OCI-M2 (cell line): Measurements from ENCODE around the gene PTPRJ.
"Not testable (repeated sequence)": the region's sequence is repeated elsewhere in the genome, so short reads cannot be mapped to it uniquely, and the experiment has no call there.

Experiments used
- DNase-seq: peaks from one replicate; lab custom pipeline; 2025; ENCODE audit not compliant: unreplicated experiment; lab: John Stamatoyannopoulos, UW

Gene PTPRJ

GRCh38 chr11:47980088-47980906 lies at the start of gene PTPRJ:
PTPRJ (plus strand) TSS chr11:47980559; CDS start chr11:47980913, 354 bp downstream.
- no peak for DNase-seq

GRCh38 chr11:47932544-47932943 lies 47.8 kb upstream of the PTPRJ start:
- no peak for DNase-seq

DNA sequence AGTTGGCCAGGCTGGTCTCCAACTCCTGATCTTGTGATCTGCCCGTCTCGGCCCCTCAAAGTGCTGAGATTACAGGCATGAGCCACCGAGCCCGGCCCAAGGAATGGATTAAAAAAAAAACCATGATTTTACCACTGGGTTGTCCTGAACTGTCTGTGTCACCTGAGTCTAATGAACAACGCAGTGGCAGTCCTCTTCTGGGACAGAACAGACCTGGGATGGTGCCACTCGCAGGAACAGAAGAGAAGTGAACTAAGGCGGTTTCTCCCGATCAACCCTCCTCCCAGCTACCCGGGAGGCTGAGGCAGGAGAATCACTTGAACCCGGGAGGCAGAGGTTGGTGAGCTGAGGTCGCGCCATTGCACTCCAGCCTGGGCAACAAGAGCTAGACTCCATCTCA lies 46.6 kb upstream of the PTPRJ start:
- DNase-seq, result not testable (repeated sequence)

- no peak for DNase-seq
Measured at GRCh38 chr11:47938791-47939560, 41.4 kb upstream of the PTPRJ start.

- DNase-seq, result no peak
Measured at GRCh38 chr11:47940904-47941649, 39.3 kb upstream of the PTPRJ start.

DNA sequence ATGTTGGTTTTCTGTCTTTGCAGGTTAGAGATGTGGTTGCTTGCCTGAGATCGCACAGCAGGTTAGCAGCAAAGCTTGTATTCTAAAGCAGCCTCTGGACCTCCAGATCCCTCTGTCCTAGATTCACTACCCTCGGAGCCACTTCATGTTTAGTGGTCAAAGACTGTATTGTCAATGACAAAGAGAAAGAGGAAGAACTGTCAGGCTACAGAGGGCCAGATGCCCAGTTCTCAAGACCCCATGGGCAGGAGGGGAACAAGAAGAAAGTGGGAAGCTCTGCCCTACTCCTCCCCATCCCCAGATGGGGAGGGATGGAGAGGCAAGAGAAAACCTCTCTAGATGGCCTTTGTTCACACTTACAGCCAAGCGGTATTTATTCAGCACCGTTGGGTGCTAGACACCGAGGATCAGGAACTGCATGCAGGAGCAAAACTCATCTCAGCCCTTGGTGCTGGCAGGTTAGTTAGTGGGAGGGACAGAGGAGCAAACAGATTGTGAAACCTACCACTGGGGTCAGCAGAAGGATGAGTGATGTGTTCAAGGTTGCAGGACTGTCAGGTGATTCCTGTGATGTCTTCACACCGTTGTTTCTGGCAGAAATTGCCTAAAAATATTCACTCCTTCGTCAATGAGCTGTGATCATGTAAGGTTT lies 38.3 kb upstream of the PTPRJ start:
- no peak for DNase-seq

DNA sequence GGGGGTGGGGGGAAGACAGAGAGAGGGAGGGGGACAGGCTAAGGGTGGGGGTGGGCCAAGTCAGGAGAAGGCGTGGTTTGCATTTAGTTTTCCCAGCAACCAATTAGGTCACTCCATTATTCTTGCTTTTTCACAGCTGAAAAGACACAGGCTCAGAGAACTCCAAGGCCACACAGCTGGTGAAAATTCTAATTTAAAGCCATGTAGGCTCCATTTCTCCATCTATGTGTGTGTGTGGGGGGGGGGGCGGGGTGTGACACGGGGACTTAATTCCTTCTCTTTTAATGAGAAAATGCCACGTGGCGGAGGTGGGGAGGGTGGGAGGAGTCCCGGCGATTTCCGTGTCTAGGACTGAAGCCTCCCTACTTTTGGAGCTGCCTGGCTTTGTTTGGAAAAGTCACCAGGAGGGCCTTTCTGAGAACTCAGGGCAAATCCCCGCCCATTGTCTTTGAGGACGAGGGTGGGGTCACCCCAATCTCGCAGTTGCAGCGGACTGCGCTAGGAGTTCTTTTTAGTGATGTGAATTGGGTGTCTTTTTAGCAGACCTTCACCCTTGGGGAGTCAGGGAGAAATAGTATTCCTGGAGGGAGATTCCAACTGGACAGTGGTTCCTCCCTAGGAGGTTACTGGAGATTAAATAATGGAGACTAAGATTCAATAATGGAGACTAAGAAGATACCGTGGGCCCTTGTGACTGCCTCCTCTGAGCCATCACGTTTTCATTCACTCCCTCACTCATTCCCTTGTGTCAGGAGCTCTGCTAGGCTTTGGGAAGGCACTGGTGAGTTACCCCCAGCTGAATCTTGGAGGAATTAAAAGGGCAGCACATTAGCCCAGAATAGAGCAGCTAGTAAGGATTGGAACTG lies 36.4 kb upstream of the PTPRJ start:
- DNase-seq, result no peak

- no peak for DNase-seq
Measured at GRCh38 chr11:47944632-47945031, 35.7 kb upstream of the PTPRJ start.

- no peak for DNase-seq
Measured at GRCh38 chr11:47946682-47947559, 33.4 kb upstream of the PTPRJ start.

- no peak for DNase-seq
Measured at GRCh38 chr11:47948137-47948536, 32.2 kb upstream of the PTPRJ start.

DNA sequence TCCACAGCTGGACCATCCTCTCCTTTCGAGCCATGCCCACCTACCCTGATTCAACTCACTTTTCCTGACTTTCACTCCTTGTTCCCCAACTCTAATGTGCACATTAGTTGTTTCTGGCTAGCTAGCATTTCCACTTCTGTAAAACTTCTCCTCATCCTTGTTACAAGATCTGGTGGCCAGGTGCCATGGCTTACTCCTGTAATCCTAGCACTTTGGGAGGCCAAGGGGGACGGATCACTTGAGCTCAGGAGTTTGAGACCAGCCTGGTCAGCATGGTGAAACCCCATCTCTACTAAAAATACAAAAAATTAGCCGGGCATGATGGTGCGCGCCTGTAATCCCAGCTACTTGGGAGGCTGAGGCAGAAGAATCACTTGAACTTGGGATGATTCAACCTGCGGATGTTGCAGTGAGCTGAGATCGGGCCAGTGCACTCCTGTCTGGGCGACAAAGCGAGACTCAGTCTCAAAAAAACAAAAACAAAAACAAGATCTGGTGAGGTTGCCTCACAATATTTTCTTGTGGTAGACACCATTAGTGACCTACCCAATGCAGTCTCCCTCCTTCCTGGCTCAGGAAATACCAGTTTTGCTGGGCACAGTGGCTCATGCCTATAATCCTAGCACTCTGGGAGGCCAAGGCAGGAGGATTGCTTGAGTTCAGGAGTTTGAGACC lies 31.2 kb upstream of the PTPRJ start:
- DNase-seq, result not testable (repeated sequence)

- DNase-seq, result no peak
Measured at GRCh38 chr11:47950396-47950795, 30.0 kb upstream of the PTPRJ start.

GRCh38 chr11:47951504-47951903 lies 28.9 kb upstream of the PTPRJ start:
- DNase-seq, result not testable (repeated sequence)

DNA sequence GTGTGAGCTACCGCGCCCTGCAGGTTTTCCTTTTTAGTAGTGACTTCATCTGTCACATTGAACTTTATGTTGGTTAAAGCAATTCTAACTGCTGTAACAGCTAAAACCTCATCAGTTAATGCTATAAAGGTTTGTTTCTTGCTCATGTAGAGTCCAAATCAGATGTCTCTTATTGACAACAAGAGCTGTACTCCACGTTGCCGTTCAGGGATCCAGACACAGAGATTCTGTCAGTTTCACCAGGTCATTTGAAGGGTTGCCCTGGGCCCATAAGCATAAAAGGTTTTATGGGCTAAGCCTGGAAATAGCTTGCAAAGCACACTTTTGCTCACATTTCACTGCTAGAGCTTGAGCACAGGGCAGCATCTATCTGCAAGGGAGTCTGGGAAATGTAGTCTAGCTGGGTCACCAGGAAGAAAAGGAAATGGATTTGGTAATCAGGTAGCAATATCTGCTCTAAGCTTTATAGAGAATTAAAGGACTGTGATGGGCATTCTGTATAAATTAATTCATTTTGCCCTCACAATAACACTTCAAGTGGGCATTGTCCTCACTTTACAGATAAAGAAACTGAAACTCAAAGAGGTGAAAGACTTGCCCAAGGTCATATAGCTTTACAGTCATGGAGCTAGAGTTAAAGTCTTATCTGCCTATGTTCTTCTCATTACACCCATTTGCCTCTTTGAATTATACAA lies 25.2 kb upstream of the PTPRJ start:
- no peak for DNase-seq

- no peak for DNase-seq
Measured at GRCh38 chr11:47960015-47960414, 20.3 kb upstream of the PTPRJ start.

GRCh38 chr11:47961383-47961782 lies 19.0 kb upstream of the PTPRJ start:
- DNase-seq, result no peak

DNA sequence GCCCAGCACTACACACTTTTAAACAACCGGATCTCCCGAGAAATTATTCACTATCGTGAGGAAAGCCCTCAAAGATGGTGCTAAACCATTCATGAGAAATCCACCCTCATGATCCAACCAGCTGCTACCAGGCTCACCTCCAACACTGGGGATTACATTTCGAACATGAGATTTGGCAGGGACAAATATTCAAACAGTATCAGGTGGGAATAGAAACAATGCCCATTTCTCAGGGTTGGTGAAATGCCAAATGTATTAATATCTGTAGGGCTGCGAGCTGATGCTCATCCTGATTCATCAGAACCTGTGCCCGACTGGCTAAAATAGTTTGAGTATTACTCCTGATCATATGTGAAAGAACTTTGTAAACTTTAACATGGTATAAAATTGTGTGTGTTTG lies 15.8 kb upstream of the PTPRJ start:
- DNase-seq, result no peak
